HepG2 (cell line): ENCODE results near the gene SGSH. TPM values are rescaled to one million over a fixed set of nuclear protein-coding genes. Genes with fewer than 3 reads are reported as not detected.

Source experiments
- HDAC2 ChIP-seq: sonication (generic); formaldehyde crosslinking; IDR thresholded peaks from 2 replicates; pipeline ENCODE4 v1.4.0; 2020; ENCODE audit warnings: missing genetic modification reagents
- HDAC6 ChIP-seq: fragments of 200-600 bp; sonication (generic); IDR thresholded peaks from 2 replicates; pipeline ENCODE4 v1.7.0; 2017; ENCODE audit warnings: mild to moderate bottlenecking, antibody characterized with exemption, low read length, low read depth
- JARID2 ChIP-seq: sonication (generic); formaldehyde crosslinking; IDR thresholded peaks from 2 replicates; pipeline ENCODE4 v1.8.1; 2023; ENCODE audit warnings: missing genetic modification reagents, inconsistent platforms; ENCODE audit not compliant: insufficient replicate concordance
- MAF1 ChIP-seq: sonication (generic); formaldehyde crosslinking; IDR thresholded peaks from 2 replicates; pipeline ENCODE4 v1.5.0; 2020; ENCODE audit warnings: missing genetic modification reagents, borderline replicate concordance
- PBX3 ChIP-seq: sonication (generic); formaldehyde crosslinking; IDR thresholded peaks from 2 replicates; pipeline ENCODE4 v1.8.1; 2023; ENCODE audit warnings: missing genetic modification reagents, inconsistent platforms, borderline replicate concordance
- REXO4 ChIP-seq: sonication (generic); formaldehyde crosslinking; IDR thresholded peaks from 2 replicates; pipeline ENCODE4 v1.8.0; 2022; ENCODE audit warnings: missing genetic modification reagents, mild to moderate bottlenecking, borderline replicate concordance
- SMC3 ChIP-seq: IDR thresholded peaks from 2 replicates; pipeline ENCODE4 v1.6.1; 2011; ENCODE audit warnings: low read length, improper control_type of control experiment
- SMYD3 ChIP-seq: sonication (generic); formaldehyde crosslinking; IDR thresholded peaks from 2 replicates; pipeline ENCODE4 v1.8.1; 2023; ENCODE audit warnings: mild to moderate bottlenecking, missing genetic modification reagents
- TEAD3 ChIP-seq: optimal IDR thresholded peaks from 2 replicates; pipeline ENCODE3; 2016; ENCODE audit warnings: borderline replicate concordance
- ZHX2 ChIP-seq, 2 experiments: sonication (generic) in 1 of 2; formaldehyde crosslinking in 1 of 2; IDR thresholded peaks; 2 replicates each; pipeline versions ENCODE4 v1.6.1 to v1.9.0; 2014 to 2022; ENCODE audit warnings: antibody characterized with exemption in 1 of 2, borderline replicate concordance in 1 of 2, inconsistent platforms in 1 of 2, low read depth in 1 of 2, missing genetic modification reagents in 1 of 2
- ZNF407 ChIP-seq: sonication (generic); formaldehyde crosslinking; IDR thresholded peaks from one replicate; pipeline ENCODE4 v1.5.1; 2020; ENCODE audit warnings: mild to moderate bottlenecking, missing genetic modification reagents; ENCODE audit errors: not compliant biosample characterization
- ZNF547 ChIP-seq: sonication (generic); formaldehyde crosslinking; IDR thresholded peaks from 2 replicates; pipeline ENCODE4 v1.5.1; 2020; ENCODE audit warnings: mild to moderate bottlenecking, missing genetic modification reagents
- polyA plus RNA-seq, 8 experiments: library from polyadenylated mRNA; depleted of rRNA in 3 of 8; stranded (reverse) in 7 of 8; unstranded in 1 of 8; fragments of >200 nt; fragmentation: Illumina TruSeq in 4 of 8; extraction: Trizol in 4 of 8; gene quantifications; 2 replicates each; pipeline versions ENCODE4 v1.2.1 to v1.2.3, GENCODE V29; 2011 to 2016; ENCODE audit warnings: low read depth in 4 of 8, missing spikeins in 1 of 8, mixed read lengths in 1 of 8; ENCODE audit not compliant: insufficient read depth in 1 of 8
- total RNA-seq, 5 experiments: library from RNA; depleted of rRNA; stranded (reverse); fragments of >200 nt; fragmentation: Illumina TruSeq; extraction: Trizol; gene quantifications; 2 replicates each; pipeline ENCODE4 v1.2.3, GENCODE V29; 2016; ENCODE audit warnings: low read depth in 1 of 5

The SGSH gene
- total and polyA plus RNA-seq, 2 of the 13 experiments (the other 11 are each of a cell fraction or from before 2014, with no cell fraction given): 12.2 to 17.6 TPM

- TF ChIP-seq ZNF407 (CRISPR knock-in tag) (no peak), HDAC2 (CRISPR knock-in tag) (peak; percentile 78), MAF1 (CRISPR knock-in tag) (peak; percentile 42), JARID2 (CRISPR knock-in tag) (no peak), TEAD3 (CRISPR knock-in tag) (peak; percentile 58), REXO4 (no peak), PBX3 (no peak), ZNF547 (peak; percentile 67), SMYD3 (CRISPR knock-in tag) (peak; percentile 89; the same call in 1 of the 2 replicates), ZHX2 (IDR thresholded peaks at IDR 0.05; ENCODE audit: low read depth) (no peak), ZHX2 (CRISPR knock-in tag; IDR thresholded peaks at IDR 0.05; ENCODE audit: borderline replicate concordance) (no peak), SMC3 (no peak), HDAC6 (no peak)
Measured at GRCh38 chr17:80263253-80264204, 43.4 kb upstream of the SGSH start (continued).
